Stimulated activated CD8-positive, alpha-beta memory T cell treated with anti-CD3 and anti-CD28 coated beads, Interleukin-7, amount 100 ng/mL, for 4 hours (primary cell): ENCODE data around the gene KANK4.
"Not testable (repeated sequence)": the region's sequence is repeated elsewhere in the genome, so short reads cannot be mapped to it uniquely, and the experiment has no call there.

Experiments
- DNase-seq, 2 donors: peaks; one replicate each; pipeline ENCODE4 v3.0.0-alpha.2; 2020; ENCODE audit warnings: low read depth in 2 of 2

KANK4 gene

DNA sequence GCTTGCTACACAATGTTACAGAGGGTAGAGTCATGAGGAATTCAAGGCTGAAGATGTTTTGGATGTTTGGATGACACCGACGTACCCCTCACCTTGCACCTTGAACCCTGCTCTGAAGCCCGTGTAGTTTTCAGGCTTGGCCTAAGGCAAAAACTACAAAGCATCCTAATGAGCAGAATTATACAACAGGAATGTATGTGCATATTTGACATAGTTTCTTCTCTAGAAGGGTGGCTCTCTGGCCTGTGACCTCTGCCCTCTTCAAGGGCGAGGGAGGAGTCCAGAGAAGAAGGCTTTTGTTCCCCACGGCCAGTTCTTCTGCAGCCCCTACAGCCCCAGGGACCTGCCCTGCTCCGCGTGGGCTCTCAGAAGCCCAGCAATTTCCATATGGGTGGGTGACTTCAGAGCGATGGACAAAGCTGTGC is 81.3 kb downstream of the KANK4 start:
- DNase-seq = no peak

- no peak for DNase-seq
Observed at GRCh38 chr1:62237361-62237760, 81.9 kb downstream of the KANK4 start.

DNA sequence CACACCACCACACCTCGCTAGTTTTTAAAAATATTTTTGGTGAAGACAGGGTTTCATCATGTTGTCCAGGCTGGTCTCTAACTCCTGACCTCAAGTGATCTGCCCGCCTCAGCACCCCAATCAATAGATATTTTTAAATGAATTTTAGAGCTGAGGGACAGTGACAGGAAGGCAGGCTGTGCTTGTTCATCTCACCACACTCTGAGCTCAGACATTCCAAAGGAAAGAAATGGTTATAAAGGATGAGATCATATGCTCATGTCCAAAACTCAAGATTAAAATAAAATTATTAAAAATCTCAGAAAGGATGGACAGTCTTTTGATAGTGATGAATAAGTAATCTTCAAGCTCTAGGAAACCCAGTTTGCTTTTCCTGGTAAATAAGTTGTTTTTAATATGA is 83.7 kb downstream of the KANK4 start:
- no peak for DNase-seq

GRCh38 chr1:62234688-62235087 is 84.5 kb downstream of the KANK4 start:
- no peak for DNase-seq

- DNase-seq = no peak
Observed at GRCh38 chr1:62233926-62234450, 85.2 kb downstream of the KANK4 start.

DNA sequence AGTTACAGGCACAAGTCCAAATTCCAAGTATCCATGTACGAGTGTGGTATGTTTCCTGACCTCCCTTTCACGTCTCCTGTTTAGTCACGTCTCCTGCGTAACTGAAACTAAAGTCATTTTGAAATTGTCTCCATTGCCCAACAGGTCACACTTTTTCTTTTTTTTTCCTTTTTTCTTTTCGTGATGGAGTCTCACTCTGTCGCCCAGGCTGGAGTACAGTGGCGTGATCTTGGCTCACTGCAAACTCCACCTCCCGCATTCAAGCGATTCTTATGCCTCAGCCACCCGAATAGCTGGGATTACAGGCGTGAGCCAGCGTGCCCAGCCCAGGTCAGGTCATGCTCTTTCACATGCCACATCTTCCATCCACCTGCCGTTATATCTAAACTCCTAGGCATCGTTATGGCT is 86.4 kb downstream of the KANK4 start:
- no peak for DNase-seq

GRCh38 chr1:62230718-62231117 is 88.5 kb downstream of the KANK4 start:
- no peak for DNase-seq

- no peak for DNase-seq
Observed at GRCh38 chr1:62229932-62230331, 89.3 kb downstream of the KANK4 start.

DNA sequence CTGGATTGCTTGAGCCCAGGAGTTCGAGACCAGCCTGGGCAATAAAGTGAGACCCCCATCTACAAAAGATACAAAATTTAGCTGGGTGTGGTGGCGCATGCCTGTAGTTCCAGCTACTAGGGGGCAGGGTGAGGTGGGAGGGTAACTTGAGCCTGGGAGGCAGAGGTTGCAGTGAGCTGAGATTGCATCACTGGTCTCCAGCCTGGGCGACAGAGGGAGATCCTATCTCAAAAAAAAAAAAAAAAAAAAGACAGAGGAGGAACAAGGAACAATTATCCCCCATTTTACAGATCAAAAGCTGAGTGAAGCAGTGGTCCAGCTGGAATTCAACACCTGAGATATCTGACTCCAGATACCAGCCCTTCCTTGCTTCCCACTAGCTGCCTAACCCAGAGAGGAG is 89.8 kb downstream of the KANK4 start:
- DNase-seq = no peak

DNA sequence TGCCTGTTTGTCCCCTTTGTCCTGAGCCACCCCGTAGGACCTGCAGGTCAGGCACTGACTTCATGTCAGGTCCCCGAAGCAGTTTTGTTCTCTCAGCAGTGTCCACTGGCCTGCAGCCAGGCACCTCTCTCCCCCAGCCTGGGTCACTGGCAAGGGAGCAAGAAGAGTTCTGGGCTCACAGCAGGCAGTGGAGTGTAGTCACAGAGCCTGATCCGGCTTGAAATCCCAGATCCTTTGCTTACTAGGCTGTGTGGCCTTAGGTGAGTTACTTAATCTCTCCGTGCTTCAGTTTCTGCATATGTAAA is 90.4 kb downstream of the KANK4 start:
- no peak for DNase-seq

- no peak for DNase-seq
Observed at GRCh38 chr1:62228136-62228882, 90.9 kb downstream of the KANK4 start.

GRCh38 chr1:62227496-62227895 is 91.7 kb downstream of the KANK4 start:
- no peak for DNase-seq

DNA sequence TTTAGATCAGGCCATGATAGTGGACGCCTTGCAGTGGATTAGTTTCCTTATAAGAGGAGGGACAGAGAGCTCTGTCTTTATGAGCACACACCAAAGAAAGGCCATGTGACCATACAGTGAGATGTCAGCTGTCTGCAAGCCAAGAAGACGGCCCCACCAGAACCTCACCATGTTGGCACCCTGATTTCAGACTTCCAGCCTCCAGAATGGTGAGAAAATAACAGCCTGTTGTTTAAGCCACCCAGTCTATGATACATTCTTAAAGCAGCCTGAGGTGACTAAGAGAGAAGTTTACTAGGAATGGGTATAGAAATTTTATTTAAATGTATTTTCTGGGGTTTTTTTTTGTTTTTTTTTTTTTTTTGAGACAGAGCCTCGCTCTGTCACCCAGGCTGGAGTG is 95.1 kb downstream of the KANK4 start:
- no peak for DNase-seq

DNA sequence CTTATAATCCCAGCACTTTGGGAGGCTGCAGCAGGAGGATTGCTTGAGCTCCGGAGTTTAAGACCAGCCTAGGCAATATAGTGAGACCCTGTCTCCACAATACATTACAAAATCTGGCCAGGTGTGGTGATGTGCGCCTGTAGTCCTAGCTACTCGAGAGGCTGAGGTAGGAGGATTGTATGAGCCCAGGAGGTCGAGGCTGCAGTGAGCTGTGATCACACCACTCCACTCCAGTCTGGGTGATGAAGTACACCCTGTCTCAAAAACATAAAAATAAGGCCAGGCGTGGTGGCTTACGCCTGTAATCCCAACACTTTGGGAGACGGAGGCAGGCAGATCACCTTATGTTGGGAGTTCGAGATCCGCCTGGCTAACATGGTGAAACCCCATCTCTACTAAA is 96.9 kb downstream of the KANK4 start:
- DNase-seq = no peak

DNA sequence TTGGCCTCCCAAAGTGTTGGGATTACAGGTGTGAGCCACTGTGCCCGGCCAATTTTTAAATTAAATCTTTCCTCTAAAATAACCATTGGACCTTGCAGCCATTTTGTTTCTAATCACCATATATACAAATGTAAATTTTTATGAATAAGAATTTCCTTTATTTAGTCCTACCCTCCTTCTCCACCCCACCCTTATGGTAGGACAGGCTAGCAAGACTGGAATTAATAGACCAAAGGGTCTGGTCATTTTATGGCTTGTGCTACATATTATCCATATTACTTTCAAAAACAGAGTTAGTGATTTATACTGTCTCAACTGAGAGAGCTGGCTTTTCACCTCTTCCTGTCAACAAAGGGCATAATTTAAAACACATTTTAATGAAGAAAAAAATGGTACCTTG is 98.1 kb downstream of the KANK4 start:
- no peak for DNase-seq

GRCh38 chr1:62220456-62220855 is 98.8 kb downstream of the KANK4 start:
- DNase-seq = not testable (repeated sequence)

GRCh38 chr1:62218604-62219003 is 100.6 kb downstream of the KANK4 start:
- DNase-seq = no peak

DNA sequence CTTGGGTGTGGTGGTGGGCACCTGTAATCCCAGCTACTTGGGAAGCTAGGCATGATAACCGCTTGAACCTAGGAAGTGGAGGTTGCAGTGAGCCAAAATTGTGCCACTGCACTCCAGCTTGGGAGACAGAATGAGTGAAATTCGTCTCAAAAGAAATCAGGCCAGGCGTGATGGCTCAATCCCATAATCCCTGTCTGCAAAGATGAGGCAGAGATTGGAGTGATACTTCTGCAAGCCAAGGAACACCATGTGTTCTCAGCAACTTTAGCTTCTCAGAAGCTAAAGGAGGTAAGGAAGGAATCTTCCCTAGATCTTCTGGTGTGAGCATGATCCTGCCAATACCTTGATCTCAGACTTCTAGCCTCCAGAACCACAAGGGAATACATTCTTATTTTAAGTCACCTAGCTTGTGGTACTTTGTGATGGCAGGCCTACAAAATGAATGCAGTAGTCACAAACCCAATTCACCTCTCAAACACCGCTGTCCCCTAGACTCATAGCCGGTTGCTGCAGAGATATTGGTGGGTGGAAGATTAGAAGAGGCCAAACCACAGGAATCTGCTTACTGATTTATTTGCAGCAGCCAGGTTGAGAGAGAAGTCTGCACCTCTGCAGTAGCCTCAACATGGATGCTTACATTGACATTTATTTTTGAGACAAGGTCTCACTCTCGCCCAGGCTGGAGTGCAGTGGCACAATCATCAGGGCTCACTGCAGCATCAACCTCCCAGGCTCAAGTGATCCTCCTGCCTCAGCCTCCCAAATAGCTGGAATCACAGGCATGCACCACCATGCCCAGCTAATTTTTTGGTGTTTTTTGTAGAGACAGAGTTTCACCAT is 105.9 kb downstream of the KANK4 start:
- DNase-seq = no peak

DNA sequence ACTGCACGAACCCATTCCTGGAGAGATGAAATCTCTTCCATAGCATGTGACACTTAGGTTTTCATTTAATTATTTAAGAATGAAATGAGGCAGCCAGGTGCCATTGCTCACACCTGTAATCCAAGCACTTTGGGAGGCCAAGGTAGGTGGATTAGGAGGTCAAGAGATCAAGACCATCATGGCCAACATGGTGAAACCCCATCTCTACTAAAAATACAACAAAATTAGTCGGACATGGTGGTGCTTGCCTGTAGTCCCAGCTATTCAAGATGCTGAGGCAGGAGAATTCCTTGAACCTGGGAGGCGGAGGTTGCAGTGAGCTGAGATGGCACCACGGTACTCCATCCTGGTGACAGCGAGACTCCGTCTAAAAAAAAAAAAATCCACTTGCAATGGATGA is 106.8 kb downstream of the KANK4 start:
- no peak for DNase-seq

GRCh38 chr1:62210960-62211359 is 108.3 kb downstream of the KANK4 start:
- DNase-seq = no peak

DNA sequence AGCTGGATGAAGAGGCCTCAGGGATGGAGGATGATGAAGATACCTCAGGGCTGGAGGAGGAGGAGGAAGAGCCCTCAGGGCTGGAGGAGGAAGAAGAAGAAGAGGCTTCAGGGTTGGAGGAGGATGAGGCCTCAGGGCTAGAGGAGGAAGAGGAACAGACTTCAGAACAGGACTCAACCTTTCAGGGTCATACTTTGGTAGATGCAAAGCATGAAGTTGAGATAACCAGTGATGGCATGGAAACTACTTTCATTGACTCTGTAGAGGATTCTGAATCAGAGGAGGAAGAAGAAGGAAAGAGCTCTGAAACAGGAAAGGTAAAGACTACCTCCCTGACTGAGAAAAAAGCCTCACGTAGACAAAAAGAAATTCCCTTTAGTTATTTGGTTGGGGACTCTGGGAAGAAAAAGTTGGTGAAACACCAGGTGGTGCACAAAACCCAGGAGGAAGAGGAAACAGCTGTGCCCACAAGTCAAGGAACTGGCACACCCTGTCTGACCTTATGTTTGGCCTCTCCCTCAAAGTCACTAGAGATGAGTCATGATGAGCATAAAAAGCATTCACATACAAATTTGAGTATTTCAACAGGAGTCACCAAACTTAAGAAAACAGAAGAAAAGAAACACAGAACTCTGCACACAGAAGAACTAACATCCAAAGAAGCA is 109.2 kb downstream of the KANK4 start:
- DNase-seq = no peak

GRCh38 chr1:62208970-62209369 is 110.3 kb downstream of the KANK4 start:
- no peak for DNase-seq

GRCh38 chr1:62208087-62208486 is 111.1 kb downstream of the KANK4 start:
- no peak for DNase-seq
